ENCODE data around the gene VKORC1L1.
"Not testable (repeated sequence)": the region's sequence is repeated elsewhere in the genome, so short reads cannot be mapped to it uniquely, and the experiment has no call there.

Gene VKORC1L1

GRCh38 chr7:65945787-65946186 is 72.9 kb downstream of the VKORC1L1 start:
- not testable (repeated sequence) for DNase-seq

GRCh38 chr7:65946904-65947303 is 74.0 kb downstream of the VKORC1L1 start:
- no peak for DNase-seq

GRCh38 chr7:65951837-65952578 is 79.1 kb downstream of the VKORC1L1 start:
- no peak for DNase-seq

- no peak for DNase-seq
Observed at GRCh38 chr7:65953001-65953720, 80.3 kb downstream of the VKORC1L1 start.

GRCh38 chr7:65953890-65954450 is 81.1 kb downstream of the VKORC1L1 start:
- no peak for DNase-seq

GRCh38 chr7:65955718-65956117 is 82.8 kb downstream of the VKORC1L1 start:
- DNase-seq, result no peak

GRCh38 chr7:65960351-65961074 is 87.6 kb downstream of the VKORC1L1 start:
- no peak for DNase-seq

GRCh38 chr7:65962033-65962432 is 89.2 kb downstream of the VKORC1L1 start:
- no peak for DNase-seq

- DNase-seq, result not testable (repeated sequence)
Observed at GRCh38 chr7:65964671-65965070, 91.8 kb downstream of the VKORC1L1 start.

GRCh38 chr7:65966146-65966545 is 93.3 kb downstream of the VKORC1L1 start:
- no peak for DNase-seq

GRCh38 chr7:65967361-65968155 is 94.7 kb downstream of the VKORC1L1 start:
- no peak for DNase-seq

- no peak for DNase-seq
Observed at GRCh38 chr7:65968256-65969185, 95.6 kb downstream of the VKORC1L1 start.

GRCh38 chr7:65971021-65971420 is 98.1 kb downstream of the VKORC1L1 start:
- DNase-seq, result no peak

GRCh38 chr7:65972976-65973375 is 100.1 kb downstream of the VKORC1L1 start:
- DNase-seq, result no peak

- DNase-seq, result no peak
Observed at GRCh38 chr7:65974191-65974801, 101.4 kb downstream of the VKORC1L1 start.

- DNase-seq, result no peak
Observed at GRCh38 chr7:65974876-65975275, 102.0 kb downstream of the VKORC1L1 start.

GRCh38 chr7:65975814-65976445 is 103.1 kb downstream of the VKORC1L1 start:
- no peak for DNase-seq

GRCh38 chr7:65976659-65977196 is 103.9 kb downstream of the VKORC1L1 start:
- no peak for DNase-seq

- DNase-seq, result no peak
Observed at GRCh38 chr7:65978891-65979582, 106.2 kb downstream of the VKORC1L1 start.
